HCT116 (cell line): ENCODE results near the gene ANO2. TPM values are rescaled to one million over a fixed set of nuclear protein-coding genes. Genes with fewer than 3 reads are reported as not detected.

ENCODE experiments used
- ATAC-seq: fragments of 200-7000 bp; cut with Tn5 transposase; 2 replicates; pipeline ENCODE4 v1.9.1; 2020; ENCODE audit warnings: mild to moderate bottlenecking, moderate library complexity
- BruUV-seq: library from RNA; stranded (reverse); fragments of 400-500 nt; replicated peaks from 2 replicates; lab custom pipeline; 2021; lab: Mats Ljungman, UMichigan
- CTCF ChIA-PET: fragments of 300-600 bp; sonication (Branson Sonifier 250); formaldehyde crosslinking; loops from one replicate; lab custom pipeline; 2021; ENCODE audit warnings: antibody characterized with exemption; lab: Charles Lee
- POLR2A ChIA-PET: fragments of 300-600, 350-600 bp; sonication (Branson Sonifier 250); formaldehyde crosslinking; loops from one replicate; lab custom pipeline; 2021; ENCODE audit warnings: antibody characterized with exemption; lab: Charles Lee
- RAD21 ChIA-PET, 2 experiments: fragments of 300-600 bp; sonication (Branson Sonifier 250); formaldehyde crosslinking; loops; one replicate each; lab custom pipeline; 2023; ENCODE audit warnings: low total read pairs in 2 of 2; ENCODE audit not compliant: uncharacterized antibody in 2 of 2, unreplicated experiment in 2 of 2, low non-redundant PET in 1 of 2; lab: Charles Lee
- DNase-seq: peaks from one replicate; pipeline ENCODE4 v3.0.0-alpha.2; 2010; ENCODE audit warnings: low read depth, low spot score
- H2AFZ ChIP-seq: fragments of 200-600 bp; shearing (Covaris generic), sonication (generic); 2 replicates; pipeline ENCODE4 v1.6.1; 2017; ENCODE audit warnings: low read depth, mixed run types, mixed read lengths, antibody characterized with exemption, low read length; ENCODE audit not compliant: poor library complexity, severe bottlenecking
- H3K27ac ChIP-seq: 2 replicates; pipeline ENCODE4 v1.5.1; 2012; ENCODE audit warnings: low read depth, low read length
- H3K27me3 ChIP-seq: fragments of 200-600 bp; sonication (generic); 2 replicates; pipeline ENCODE4 v1.6.1; 2016; ENCODE audit warnings: mixed run types, low read length, mixed read lengths; ENCODE audit not compliant: insufficient read depth
- H3K36me3 ChIP-seq, 2 experiments: fragments of 200-500 bp in 1 of 2; fragments of 200-600 bp in 1 of 2; sonication (Bioruptor generic) in 1 of 2; sonication (generic) in 1 of 2; 2 replicates each; pipeline versions ENCODE4 v1.5.1 to v1.6.1; 2014 to 2016; ENCODE audit warnings: low read length in 2 of 2, inconsistent platforms in 1 of 2, mixed read lengths in 1 of 2, mixed run types in 1 of 2; ENCODE audit not compliant: insufficient read depth in 2 of 2, control insufficient read depth in 1 of 2
- H3K4me1 ChIP-seq, 2 experiments: fragments of 200-600 bp in 1 of 2; sonication (generic) in 1 of 2; 2 replicates each; pipeline versions ENCODE4 v1.5.1 to v1.6.1; 2012 to 2017; ENCODE audit warnings: low read length in 2 of 2, inconsistent platforms in 1 of 2, mild to moderate bottlenecking in 1 of 2, mixed read lengths in 1 of 2, mixed run types in 1 of 2, moderate library complexity in 1 of 2; ENCODE audit not compliant: insufficient read depth in 2 of 2, control insufficient read depth in 1 of 2
- H3K4me2 ChIP-seq: fragments of 200-600 bp; sonication (generic); 2 replicates; pipeline ENCODE4 v1.6.1; 2017; ENCODE audit warnings: mixed run types, low read length, mixed read lengths
- H3K4me3 ChIP-seq, 2 experiments: fragments of 200-600 bp in 1 of 2; sonication (generic) in 1 of 2; replicated peaks in 1 of 2; 2 replicates each; pipeline ENCODE4 v1.5.1; 2011 to 2016; ENCODE audit warnings: low read length in 2 of 2, control low read depth in 1 of 2, low read depth in 1 of 2, mild to moderate bottlenecking in 1 of 2, mixed read lengths in 1 of 2, mixed run types in 1 of 2
- H3K79me2 ChIP-seq: fragments of 200-600 bp; sonication (generic); 2 replicates; pipeline ENCODE4 v1.6.1; 2017; ENCODE audit warnings: mild to moderate bottlenecking, mixed run types, low read length, moderate library complexity, mixed read lengths; ENCODE audit not compliant: insufficient read depth
- H3K9ac ChIP-seq: fragments of 200-600 bp; sonication (generic); 2 replicates; pipeline ENCODE4 v1.6.1; 2016; ENCODE audit warnings: low read length, mixed read lengths
- H3K9me2 ChIP-seq: fragments of 200-600 bp; sonication (generic), shearing (Covaris generic); 2 replicates; pipeline ENCODE4 v1.6.1; 2017; ENCODE audit warnings: mixed run types, mild to moderate bottlenecking, moderate library complexity; ENCODE audit not compliant: insufficient read depth
- H3K9me3 ChIP-seq, 2 experiments: fragments of 200-500 bp in 1 of 2; fragments of 200-600 bp in 1 of 2; sonication (Bioruptor generic) in 1 of 2; sonication (generic) in 1 of 2; 2 replicates each; pipeline ENCODE4 v1.6.1; 2014 to 2017; ENCODE audit warnings: low read length in 2 of 2, mixed read lengths in 2 of 2, inconsistent platforms in 1 of 2, low read depth in 1 of 2, mild to moderate bottlenecking in 1 of 2, mixed run types in 1 of 2, moderate library complexity in 1 of 2; ENCODE audit not compliant: control insufficient read depth in 1 of 2, insufficient read depth in 1 of 2
- H4K20me1 ChIP-seq: fragments of 200-600 bp; sonication (generic), shearing (Covaris generic); 2 replicates; pipeline ENCODE4 v1.6.1; 2017; ENCODE audit warnings: mixed run types, mild to moderate bottlenecking, moderate library complexity; ENCODE audit not compliant: insufficient read depth
- EZH2 ChIP-seq: fragments of 200-600 bp; sonication (generic); IDR thresholded peaks from 2 replicates; pipeline ENCODE4 v1.6.1; 2017; ENCODE audit warnings: antibody characterized with exemption, mixed run types
- FOSL1 ChIP-seq: IDR thresholded peaks from 2 replicates; pipeline ENCODE4 v1.6.1; 2012; ENCODE audit warnings: low read depth
- POLR2A ChIP-seq: IDR thresholded peaks from 2 replicates; pipeline ENCODE4 v1.7.0; 2011; ENCODE audit warnings: borderline replicate concordance; ENCODE audit not compliant: insufficient read depth, insufficient read length; ENCODE audit errors: extremely low read depth
- RAD21 ChIP-seq: IDR thresholded peaks from 2 replicates; pipeline ENCODE4 v1.6.1; 2012; ENCODE audit warnings: low read depth, mild to moderate bottlenecking
- SP1 ChIP-seq: IDR thresholded peaks from 2 replicates; pipeline ENCODE4 v1.6.1; 2012; ENCODE audit warnings: low read depth
- TCF7L2 ChIP-seq: IDR thresholded peaks from 2 replicates; pipeline ENCODE4 v1.7.0; 2011; ENCODE audit warnings: borderline replicate concordance, inconsistent platforms; ENCODE audit not compliant: insufficient read depth, insufficient read length; ENCODE audit errors: extremely low read depth
- YY1 ChIP-seq: IDR thresholded peaks from 2 replicates; pipeline ENCODE4 v1.6.1; 2011; ENCODE audit warnings: low read length, low read depth, moderate library complexity, mild to moderate bottlenecking; ENCODE audit not compliant: insufficient replicate concordance; ENCODE audit errors: extremely low read depth
- ZFX ChIP-seq: fragments of 450-650 bp; IDR thresholded peaks from 2 replicates; pipeline ENCODE4 v1.6.1; 2017
- intact Hi-C: fragments of 100-400 bp; cut with micrococcal nuclease; formaldehyde crosslinking; loops from 2 replicates; pipeline ENCODE4 v1.10.0; 2022
- total RNA-seq: library from RNA; stranded (reverse); gene quantifications from one replicate; pipeline ENCODE4 v1.2.1, GENCODE V29; 2021; ENCODE audit not compliant: unreplicated experiment
- TF ChIP-seq, protein P1 (sequence below), 3 experiments: fragments of 200-600 bp in 1 of 3; sonication (generic) in 1 of 3; IDR thresholded peaks in 2 of 3; conservative IDR thresholded peaks in 1 of 3; 2 replicates each; pipeline ENCODE4 v1.5.1; 2012 to 2017; ENCODE audit warnings: low read depth in 2 of 3, low read length in 2 of 3, antibody characterized with exemption in 1 of 3, borderline replicate concordance in 1 of 3, control low read depth in 1 of 3, mild to moderate bottlenecking in 1 of 3, mixed read lengths in 1 of 3, mixed run types in 1 of 3, moderate library complexity in 1 of 3; ENCODE audit not compliant: insufficient read depth in 1 of 3
- TF ChIP-seq, protein P2 (sequence below): IDR thresholded peaks from 2 replicates; pipeline ENCODE4 v1.6.1; 2012
- TF ChIP-seq, protein P3 (sequence below): IDR thresholded peaks from 2 replicates; pipeline ENCODE4 v1.6.1; 2012; ENCODE audit warnings: low read depth
- TF ChIP-seq, protein P4 (sequence below): IDR thresholded peaks from 2 replicates; pipeline ENCODE4 v1.6.1; 2011; ENCODE audit warnings: mild to moderate bottlenecking, low read length, moderate library complexity; ENCODE audit not compliant: insufficient replicate concordance; ENCODE audit errors: extremely low read depth

The ANO2 gene
- total RNA-seq, 1 experiment from 2014 or later, result not detected

DNA sequence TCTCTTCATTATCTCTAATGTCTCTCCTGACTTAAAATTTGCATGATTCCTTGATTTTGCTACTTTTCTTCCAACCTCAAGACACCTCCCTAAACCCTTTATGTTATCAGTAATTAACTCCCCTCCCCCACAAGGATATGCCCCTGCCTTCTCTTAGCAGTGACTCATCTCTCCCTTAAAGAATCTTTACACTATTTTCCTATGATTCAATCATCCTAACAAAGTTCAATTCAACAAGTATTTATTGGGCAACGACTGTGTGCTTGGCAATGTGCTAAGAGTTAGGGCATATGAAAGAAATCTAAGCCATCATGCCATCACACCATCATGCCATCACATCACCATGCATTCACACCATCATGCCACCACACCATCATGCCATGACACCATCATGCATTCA is 80.1 kb downstream of the ANO2 start (continued):
- TF ChIP-seq, protein P1, sequence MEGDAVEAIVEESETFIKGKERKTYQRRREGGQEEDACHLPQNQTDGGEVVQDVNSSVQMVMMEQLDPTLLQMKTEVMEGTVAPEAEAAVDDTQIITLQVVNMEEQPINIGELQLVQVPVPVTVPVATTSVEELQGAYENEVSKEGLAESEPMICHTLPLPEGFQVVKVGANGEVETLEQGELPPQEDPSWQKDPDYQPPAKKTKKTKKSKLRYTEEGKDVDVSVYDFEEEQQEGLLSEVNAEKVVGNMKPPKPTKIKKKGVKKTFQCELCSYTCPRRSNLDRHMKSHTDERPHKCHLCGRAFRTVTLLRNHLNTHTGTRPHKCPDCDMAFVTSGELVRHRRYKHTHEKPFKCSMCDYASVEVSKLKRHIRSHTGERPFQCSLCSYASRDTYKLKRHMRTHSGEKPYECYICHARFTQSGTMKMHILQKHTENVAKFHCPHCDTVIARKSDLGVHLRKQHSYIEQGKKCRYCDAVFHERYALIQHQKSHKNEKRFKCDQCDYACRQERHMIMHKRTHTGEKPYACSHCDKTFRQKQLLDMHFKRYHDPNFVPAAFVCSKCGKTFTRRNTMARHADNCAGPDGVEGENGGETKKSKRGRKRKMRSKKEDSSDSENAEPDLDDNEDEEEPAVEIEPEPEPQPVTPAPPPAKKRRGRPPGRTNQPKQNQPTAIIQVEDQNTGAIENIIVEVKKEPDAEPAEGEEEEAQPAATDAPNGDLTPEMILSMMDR (IDR thresholded peaks at IDR 0.05 in 2 of 3, conservative IDR thresholded peaks at IDR 0.05 in 1 of 3; ENCODE audit: borderline replicate concordance in 1 of 3, insufficient read depth in 1 of 3, low read depth in 2 of 3, low read length in 2 of 3), result no peak
- TF ChIP-seq, protein P2, sequence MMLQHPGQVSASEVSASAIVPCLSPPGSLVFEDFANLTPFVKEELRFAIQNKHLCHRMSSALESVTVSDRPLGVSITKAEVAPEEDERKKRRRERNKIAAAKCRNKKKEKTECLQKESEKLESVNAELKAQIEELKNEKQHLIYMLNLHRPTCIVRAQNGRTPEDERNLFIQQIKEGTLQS, result no peak

DNA sequence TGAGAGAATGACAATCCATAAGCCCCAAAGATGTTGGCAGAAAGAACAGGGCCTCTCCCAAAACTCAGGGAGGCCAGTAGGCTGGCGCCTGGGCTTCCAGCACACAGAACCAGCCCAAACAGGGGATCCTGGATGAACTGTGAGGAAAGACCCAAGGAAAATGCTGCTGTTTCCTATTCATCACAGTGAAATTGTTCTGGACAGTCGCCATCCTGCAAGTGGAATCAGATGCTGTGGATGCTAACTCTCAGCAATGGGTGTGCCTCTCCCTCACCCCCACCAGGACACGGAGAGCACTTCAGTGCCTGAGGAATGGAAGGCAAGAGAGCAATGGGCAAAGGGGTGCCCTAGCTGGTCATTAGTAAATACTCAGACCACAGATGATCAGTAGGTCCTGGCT is 80.8 kb downstream of the ANO2 start:
- no TSS peak for BruUV-seq
- Histone ChIP-seq H3K27me3 (no peaks in the 10 kb centered on the region), H3K36me3 (no peaks in the 10 kb centered on the region), H3K27ac (no peak overlapping the region), H3K4me2 (no peak overlapping the region)
- POLR2A ChIA-PET, result no interaction called here
- no peak for DNase-seq
- RAD21 ChIA-PET, result no interaction called here
- TF ChIP-seq FOSL1, result no peak
- TF ChIP-seq EZH2, result no peak
- TF ChIP-seq YY1, result no peak
- TF ChIP-seq ZFX, result no peak
- TF ChIP-seq, protein P3, sequence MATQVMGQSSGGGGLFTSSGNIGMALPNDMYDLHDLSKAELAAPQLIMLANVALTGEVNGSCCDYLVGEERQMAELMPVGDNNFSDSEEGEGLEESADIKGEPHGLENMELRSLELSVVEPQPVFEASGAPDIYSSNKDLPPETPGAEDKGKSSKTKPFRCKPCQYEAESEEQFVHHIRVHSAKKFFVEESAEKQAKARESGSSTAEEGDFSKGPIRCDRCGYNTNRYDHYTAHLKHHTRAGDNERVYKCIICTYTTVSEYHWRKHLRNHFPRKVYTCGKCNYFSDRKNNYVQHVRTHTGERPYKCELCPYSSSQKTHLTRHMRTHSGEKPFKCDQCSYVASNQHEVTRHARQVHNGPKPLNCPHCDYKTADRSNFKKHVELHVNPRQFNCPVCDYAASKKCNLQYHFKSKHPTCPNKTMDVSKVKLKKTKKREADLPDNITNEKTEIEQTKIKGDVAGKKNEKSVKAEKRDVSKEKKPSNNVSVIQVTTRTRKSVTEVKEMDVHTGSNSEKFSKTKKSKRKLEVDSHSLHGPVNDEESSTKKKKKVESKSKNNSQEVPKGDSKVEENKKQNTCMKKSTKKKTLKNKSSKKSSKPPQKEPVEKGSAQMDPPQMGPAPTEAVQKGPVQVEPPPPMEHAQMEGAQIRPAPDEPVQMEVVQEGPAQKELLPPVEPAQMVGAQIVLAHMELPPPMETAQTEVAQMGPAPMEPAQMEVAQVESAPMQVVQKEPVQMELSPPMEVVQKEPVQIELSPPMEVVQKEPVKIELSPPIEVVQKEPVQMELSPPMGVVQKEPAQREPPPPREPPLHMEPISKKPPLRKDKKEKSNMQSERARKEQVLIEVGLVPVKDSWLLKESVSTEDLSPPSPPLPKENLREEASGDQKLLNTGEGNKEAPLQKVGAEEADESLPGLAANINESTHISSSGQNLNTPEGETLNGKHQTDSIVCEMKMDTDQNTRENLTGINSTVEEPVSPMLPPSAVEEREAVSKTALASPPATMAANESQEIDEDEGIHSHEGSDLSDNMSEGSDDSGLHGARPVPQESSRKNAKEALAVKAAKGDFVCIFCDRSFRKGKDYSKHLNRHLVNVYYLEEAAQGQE, result no peak
- TF ChIP-seq RAD21, result no peak
- no peak for TF ChIP-seq POLR2A
- TF ChIP-seq, protein P4, sequence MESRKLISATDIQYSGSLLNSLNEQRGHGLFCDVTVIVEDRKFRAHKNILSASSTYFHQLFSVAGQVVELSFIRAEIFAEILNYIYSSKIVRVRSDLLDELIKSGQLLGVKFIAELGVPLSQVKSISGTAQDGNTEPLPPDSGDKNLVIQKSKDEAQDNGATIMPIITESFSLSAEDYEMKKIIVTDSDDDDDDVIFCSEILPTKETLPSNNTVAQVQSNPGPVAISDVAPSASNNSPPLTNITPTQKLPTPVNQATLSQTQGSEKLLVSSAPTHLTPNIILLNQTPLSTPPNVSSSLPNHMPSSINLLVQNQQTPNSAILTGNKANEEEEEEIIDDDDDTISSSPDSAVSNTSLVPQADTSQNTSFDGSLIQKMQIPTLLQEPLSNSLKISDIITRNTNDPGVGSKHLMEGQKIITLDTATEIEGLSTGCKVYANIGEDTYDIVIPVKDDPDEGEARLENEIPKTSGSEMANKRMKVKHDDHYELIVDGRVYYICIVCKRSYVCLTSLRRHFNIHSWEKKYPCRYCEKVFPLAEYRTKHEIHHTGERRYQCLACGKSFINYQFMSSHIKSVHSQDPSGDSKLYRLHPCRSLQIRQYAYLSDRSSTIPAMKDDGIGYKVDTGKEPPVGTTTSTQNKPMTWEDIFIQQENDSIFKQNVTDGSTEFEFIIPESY, result no peak
- no peak for TF ChIP-seq TCF7L2
- TF ChIP-seq SP1, result no peak
- TF ChIP-seq, all 23 proteins: peak for 0
- no peaks in the 10 kb centered on the region for H3K9me2 ChIP-seq
- ATAC-seq, result no peak
- CTCF ChIA-PET, result no interaction called here
- H3K9ac ChIP-seq, result no peak overlapping the region
- intact Hi-C loops, result no loop called here
- H3K4me3 ChIP-seq, result no peak overlapping the region
- H3K4me1 ChIP-seq, result no peaks in the 10 kb centered on the region
- no peaks in the 10 kb centered on the region for H3K79me2 ChIP-seq
- H2AFZ ChIP-seq, result no peak overlapping the region
- no peaks in the 10 kb centered on the region for H4K20me1 ChIP-seq
- no peaks in the 10 kb centered on the region for H3K9me3 ChIP-seq
